SK-N-SH treated with all-trans-retinoic acid at 6 μM for 48 hours (cell line): ENCODE data around the gene PCARE.

Experiments used
- ATAC-seq: fragments of 200-7000 bp; cut with Tn5 transposase; 3 replicates; pipeline ENCODE4 v1.9.1; 2020; ENCODE audit warnings: mild to moderate bottlenecking, moderate library complexity
- ARNTL ChIP-seq: fragments of 450-650 bp; formaldehyde crosslinking; IDR thresholded peaks from 2 replicates; pipeline ENCODE4 v1.5.0; 2020; ENCODE audit warnings: low read depth, mild to moderate bottlenecking, moderate library complexity, borderline replicate concordance
- BACH2 ChIP-seq: fragments of 250-450 bp; sonication (Bioruptor Pico); IDR thresholded peaks from 2 replicates; pipeline ENCODE4 v1.9.0; 2021; ENCODE audit warnings: mild to moderate bottlenecking, borderline replicate concordance
- CREB5 ChIP-seq: fragments of 250-450 bp; sonication (Bioruptor Pico); IDR thresholded peaks from 2 replicates; pipeline ENCODE4 v1.5.1; 2020; ENCODE audit warnings: low read depth, mild to moderate bottlenecking, moderate library complexity
- CSDC2 ChIP-seq: fragments of 250-450 bp; sonication (Bioruptor Pico); IDR thresholded peaks from 2 replicates; pipeline ENCODE4 v1.5.0; 2020; ENCODE audit warnings: mild to moderate bottlenecking, moderate library complexity
- CSRNP3 ChIP-seq: fragments of 250-450 bp; sonication (Bioruptor Pico); IDR thresholded peaks from 2 replicates; pipeline ENCODE4 v1.5.1; 2021; ENCODE audit warnings: mild to moderate bottlenecking, moderate library complexity
- ESRRG ChIP-seq: fragments of 250-450 bp; sonication (Bioruptor Pico); IDR thresholded peaks from 2 replicates; pipeline ENCODE4 v1.6.1; 2021; ENCODE audit warnings: mild to moderate bottlenecking
- GLIS3 ChIP-seq: fragments of 250-450 bp; sonication (Bioruptor Pico); IDR thresholded peaks from 2 replicates; pipeline ENCODE4 v1.5.0; 2020; ENCODE audit warnings: mild to moderate bottlenecking, moderate library complexity
- ISL1 ChIP-seq: fragments of 250-450 bp; sonication (Bioruptor Pico); IDR thresholded peaks from 2 replicates; pipeline ENCODE4 v2.1.2; 2022; ENCODE audit warnings: mild to moderate bottlenecking, moderate library complexity
- OSR1 ChIP-seq: fragments of 250-450 bp; sonication (Bioruptor Pico); IDR thresholded peaks from 2 replicates; pipeline ENCODE4 v1.8.0; 2022; ENCODE audit warnings: moderate library complexity, mild to moderate bottlenecking, inconsistent platforms
- PATZ1 ChIP-seq: fragments of 250-450 bp; sonication (Bioruptor Pico); IDR thresholded peaks from 2 replicates; pipeline ENCODE4 v1.8.0; 2020; ENCODE audit warnings: mild to moderate bottlenecking, moderate library complexity, borderline replicate concordance
- POU6F1 ChIP-seq: fragments of 250-450 bp; sonication (Bioruptor Pico); IDR thresholded peaks from 2 replicates; pipeline ENCODE4 v1.8.0; 2021; ENCODE audit warnings: low read depth, mild to moderate bottlenecking, moderate library complexity, borderline replicate concordance
- PPARA ChIP-seq: fragments of 250-450 bp; sonication (Bioruptor Pico); IDR thresholded peaks from 2 replicates; pipeline ENCODE4 v1.5.0; 2020; ENCODE audit warnings: mild to moderate bottlenecking, borderline replicate concordance
- RARB ChIP-seq: fragments of 250-450 bp; sonication (Bioruptor Pico); IDR thresholded peaks from 2 replicates; pipeline ENCODE4 v1.8.0; 2021; ENCODE audit warnings: mild to moderate bottlenecking, moderate library complexity
- ZC3H10 ChIP-seq: fragments of 250-450 bp; sonication (Bioruptor Pico); IDR thresholded peaks from 2 replicates; pipeline ENCODE4 v1.5.1; 2021; ENCODE audit warnings: mild to moderate bottlenecking, moderate library complexity
- ZFP3 ChIP-seq: fragments of 250-450 bp; sonication (Bioruptor Pico); IDR thresholded peaks from 2 replicates; pipeline ENCODE4 v1.5.0; 2020; ENCODE audit warnings: mild to moderate bottlenecking, moderate library complexity
- ZFP30 ChIP-seq: fragments of 450-650 bp; formaldehyde crosslinking; IDR thresholded peaks from 2 replicates; pipeline ENCODE4 v1.5.0; 2022; ENCODE audit warnings: mild to moderate bottlenecking, moderate library complexity
- ZNF565 ChIP-seq: fragments of 450-650 bp; formaldehyde crosslinking; conservative IDR thresholded peaks from 2 replicates; pipeline ENCODE4 v1.5.0; 2020; ENCODE audit warnings: low read depth, mild to moderate bottlenecking, moderate library complexity
- ZNF70 ChIP-seq: fragments of 450-650 bp; formaldehyde crosslinking; IDR thresholded peaks from 2 replicates; pipeline ENCODE4 v1.5.0; 2020; ENCODE audit warnings: mild to moderate bottlenecking, moderate library complexity
- ZNF8 ChIP-seq: fragments of 450-650 bp; formaldehyde crosslinking; IDR thresholded peaks from 2 replicates; pipeline ENCODE4 v1.5.0; 2020; ENCODE audit warnings: mild to moderate bottlenecking, moderate library complexity

PCARE gene

GRCh38 chr2:29074411-29074810 is at the start of gene PCARE:
Gene PCARE (minus strand): TSS chr2:29074523. CDS start chr2:29074261, 262 bp downstream.
- no peak for ATAC-seq
- TF ChIP-seq RARB (CRISPR knock-in tag) (no peak), ESRRG (no peak), POU6F1 (no peak), ZFP3 (CRISPR knock-in tag) (no peak), ZFP30 (CRISPR knock-in tag) (no peak)

GRCh38 chr2:29123617-29124349 is 49.5 kb upstream of the PCARE start:
- peak; percentile 43; the same call in 2 of the 3 replicates for ATAC-seq
- TF ChIP-seq PATZ1 (CRISPR knock-in tag), result no peak
- TF ChIP-seq ZFP3 (CRISPR knock-in tag), result no peak
- TF ChIP-seq GLIS3, result no peak
- TF ChIP-seq ISL1 (CRISPR knock-in tag), result no peak
- no peak for TF ChIP-seq ARNTL (CRISPR knock-in tag)
- no peak for TF ChIP-seq PPARA

- ATAC-seq, result no peak
- TF ChIP-seq ESRRG (no peak), OSR1 (CRISPR knock-in tag) (no peak), CSDC2 (no peak), RARB (CRISPR knock-in tag) (no peak), ZNF565 (CRISPR knock-in tag) (no peak), ARNTL (CRISPR knock-in tag) (no peak), POU6F1 (no peak), ZFP3 (CRISPR knock-in tag) (no peak), ZNF8 (no peak), BACH2 (no peak), GLIS3 (no peak), ISL1 (CRISPR knock-in tag) (no peak), CREB5 (CRISPR knock-in tag) (no peak), CSRNP3 (no peak), ZC3H10 (CRISPR knock-in tag) (no peak), ZNF70 (CRISPR knock-in tag) (no peak)
Observed at GRCh38 chr2:29120846-29121245, 46.5 kb upstream of the PCARE start.

GRCh38 chr2:29119211-29119610 is 44.9 kb upstream of the PCARE start:
- no peak for ATAC-seq
- no peak for TF ChIP-seq CREB5 (CRISPR knock-in tag)
